Measurements from ENCODE around the gene WNT9B.

The WNT9B gene

GRCh38 chr17:46872421-46872820, 21.0 kb downstream of the WNT9B start:
- H3K79me2 ChIP-seq (ENCODE audit: insufficient read depth, low read length) = no peaks in the 10 kb centered on the region
- peaks cover 9% of the 10 kb centered on the region for H3K4me1 ChIP-seq (ENCODE audit: insufficient read depth, low read length, poor library complexity, severe bottlenecking)
- H2AFZ ChIP-seq (ENCODE audit: low read length) = no peak overlapping the region
- no peaks in the 10 kb centered on the region for H3K36me3 ChIP-seq (ENCODE audit: insufficient read depth, low read length)
- no peaks in the 10 kb centered on the region for H3K9me2 ChIP-seq (replicated peaks; ENCODE audit: low read depth, low read length)
- no peaks in the 10 kb centered on the region for H3F3A ChIP-seq (ENCODE audit: low read depth)
- H4K20me1 ChIP-seq (ENCODE audit: insufficient read depth, low read length, poor library complexity, severe bottlenecking) = no peaks in the 10 kb centered on the region
- H3K27me3 ChIP-seq (ENCODE audit: insufficient read depth, low read length, poor library complexity, severe bottlenecking) = no peaks in the 10 kb centered on the region
- no peak overlapping the region for H3K4me3 ChIP-seq (ENCODE audit: low read length, poor library complexity, severe bottlenecking)
- no peaks in the 10 kb centered on the region for H3K9me3 ChIP-seq (ENCODE audit: insufficient read depth, low read depth, low read length)
- TF ChIP-seq, protein P1, sequence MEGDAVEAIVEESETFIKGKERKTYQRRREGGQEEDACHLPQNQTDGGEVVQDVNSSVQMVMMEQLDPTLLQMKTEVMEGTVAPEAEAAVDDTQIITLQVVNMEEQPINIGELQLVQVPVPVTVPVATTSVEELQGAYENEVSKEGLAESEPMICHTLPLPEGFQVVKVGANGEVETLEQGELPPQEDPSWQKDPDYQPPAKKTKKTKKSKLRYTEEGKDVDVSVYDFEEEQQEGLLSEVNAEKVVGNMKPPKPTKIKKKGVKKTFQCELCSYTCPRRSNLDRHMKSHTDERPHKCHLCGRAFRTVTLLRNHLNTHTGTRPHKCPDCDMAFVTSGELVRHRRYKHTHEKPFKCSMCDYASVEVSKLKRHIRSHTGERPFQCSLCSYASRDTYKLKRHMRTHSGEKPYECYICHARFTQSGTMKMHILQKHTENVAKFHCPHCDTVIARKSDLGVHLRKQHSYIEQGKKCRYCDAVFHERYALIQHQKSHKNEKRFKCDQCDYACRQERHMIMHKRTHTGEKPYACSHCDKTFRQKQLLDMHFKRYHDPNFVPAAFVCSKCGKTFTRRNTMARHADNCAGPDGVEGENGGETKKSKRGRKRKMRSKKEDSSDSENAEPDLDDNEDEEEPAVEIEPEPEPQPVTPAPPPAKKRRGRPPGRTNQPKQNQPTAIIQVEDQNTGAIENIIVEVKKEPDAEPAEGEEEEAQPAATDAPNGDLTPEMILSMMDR (conservative IDR thresholded peaks at IDR 0.05; ENCODE audit: low read length) = no peak
- TF ChIP-seq EZH2phosphoT487 (IDR thresholded peaks at IDR 0.05; ENCODE audit: borderline replicate concordance) = no peak
- H3K4me2 ChIP-seq (ENCODE audit: low read depth, low read length, poor library complexity, severe bottlenecking) = no peak overlapping the region
- H3K9ac ChIP-seq (ENCODE audit: low read depth, low read length, poor library complexity, severe bottlenecking) = no peak overlapping the region

DNA sequence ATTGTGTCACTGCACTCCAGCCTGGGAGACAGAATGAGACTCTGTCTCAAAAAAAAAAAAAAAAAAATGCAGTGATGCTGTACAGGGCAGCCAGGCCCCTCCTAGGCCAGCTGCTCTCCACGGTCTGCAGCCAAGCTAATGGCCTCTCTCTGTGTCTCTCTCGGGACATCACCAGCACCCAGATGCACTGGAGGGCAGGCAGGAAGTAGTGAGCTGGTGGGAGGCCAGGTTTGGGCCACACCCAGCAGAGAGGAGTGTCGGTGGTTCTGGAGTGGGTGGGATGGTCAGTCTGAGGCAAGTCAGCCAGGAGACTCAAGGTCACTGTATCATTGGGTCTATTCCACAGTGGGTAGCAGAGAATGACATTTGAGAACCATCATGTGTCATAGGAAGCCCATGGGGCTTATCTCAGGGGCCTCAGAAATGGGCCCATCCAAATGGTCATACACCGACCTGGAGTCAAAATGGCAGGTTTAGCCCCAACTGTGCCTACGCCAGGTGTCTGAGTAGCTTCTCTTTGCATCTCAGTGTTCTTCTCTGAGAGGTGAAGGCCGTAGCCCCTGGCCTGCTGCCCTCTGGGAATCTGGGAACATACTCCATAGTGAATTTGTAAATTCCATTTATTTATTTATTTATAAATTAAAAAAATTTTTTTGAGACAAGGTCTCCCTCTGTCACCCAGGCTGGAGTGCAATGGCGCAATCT, 22.7 kb downstream of the WNT9B start:
- no peak overlapping the region for H3K4me2 ChIP-seq (ENCODE audit: low read depth, low read length, poor library complexity, severe bottlenecking)
- H3K36me3 ChIP-seq (ENCODE audit: insufficient read depth, low read length) = no peaks in the 10 kb centered on the region

GRCh38 chr17:46874906-46875305, 23.5 kb downstream of the WNT9B start:
- H3K27me3 ChIP-seq (ENCODE audit: insufficient read depth, low read length, poor library complexity, severe bottlenecking) = no peaks in the 10 kb centered on the region

More for the DNA sequence above, 22.7 kb downstream of the WNT9B start:
- Histone ChIP-seq H4K20me1 (ENCODE audit: insufficient read depth, low read length, poor library complexity, severe bottlenecking) (no peaks in the 10 kb centered on the region), H3K27me3 (ENCODE audit: insufficient read depth, low read length, poor library complexity, severe bottlenecking) (no peaks in the 10 kb centered on the region), H3K4me3 (ENCODE audit: low read length, poor library complexity, severe bottlenecking) (no peak overlapping the region), H3K9me2 (replicated peaks; ENCODE audit: low read depth, low read length) (no peaks in the 10 kb centered on the region), H2AFZ (ENCODE audit: low read length) (no peak overlapping the region), H3K9me3 (ENCODE audit: insufficient read depth, low read depth, low read length) (no peaks in the 10 kb centered on the region), H3K79me2 (ENCODE audit: insufficient read depth, low read length) (no peaks in the 10 kb centered on the region), H3K9ac (ENCODE audit: low read depth, low read length, poor library complexity, severe bottlenecking) (no peak overlapping the region), H3F3A (ENCODE audit: low read depth) (no peaks in the 10 kb centered on the region), H3K4me1 (ENCODE audit: insufficient read depth, low read length, poor library complexity, severe bottlenecking) (peaks cover 18% of the 10 kb centered on the region)
- TF ChIP-seq, protein P1 (conservative IDR thresholded peaks at IDR 0.05; ENCODE audit: low read length) = no peak
- no peak for TF ChIP-seq EZH2phosphoT487 (IDR thresholded peaks at IDR 0.05; ENCODE audit: borderline replicate concordance)

More at GRCh38 chr17:46874906-46875305, 23.5 kb downstream of the WNT9B start:
- Histone ChIP-seq H3K9me3 (ENCODE audit: insufficient read depth, low read depth, low read length) (no peaks in the 10 kb centered on the region), H3K36me3 (ENCODE audit: insufficient read depth, low read length) (no peaks in the 10 kb centered on the region), H2AFZ (ENCODE audit: low read length) (no peak overlapping the region), H3K4me1 (ENCODE audit: insufficient read depth, low read length, poor library complexity, severe bottlenecking) (peaks cover 18% of the 10 kb centered on the region), H3K4me2 (ENCODE audit: low read depth, low read length, poor library complexity, severe bottlenecking) (no peak overlapping the region), H3K9ac (ENCODE audit: low read depth, low read length, poor library complexity, severe bottlenecking) (no peak overlapping the region), H3K79me2 (ENCODE audit: insufficient read depth, low read length) (no peaks in the 10 kb centered on the region), H3F3A (ENCODE audit: low read depth) (no peaks in the 10 kb centered on the region), H4K20me1 (ENCODE audit: insufficient read depth, low read length, poor library complexity, severe bottlenecking) (no peaks in the 10 kb centered on the region), H3K4me3 (ENCODE audit: low read length, poor library complexity, severe bottlenecking) (no peak overlapping the region), H3K9me2 (replicated peaks; ENCODE audit: low read depth, low read length) (no peaks in the 10 kb centered on the region)
- TF ChIP-seq, protein P1 (conservative IDR thresholded peaks at IDR 0.05; ENCODE audit: low read length) = no peak
- TF ChIP-seq EZH2phosphoT487 (IDR thresholded peaks at IDR 0.05; ENCODE audit: borderline replicate concordance) = no peak
